Cardiac fibroblast (primary cell): ENCODE measurements around the gene PACSIN2.
A peak's percentile ranks its signal among the peaks of the same experiment; 100 is the strongest.

Source experiments
- DNase-seq, 2 donors: peaks; one replicate each; pipeline versions ENCODE4 v3.0.0 to v3.0.0-alpha.2; 2010; ENCODE audit warnings: low read depth in 2 of 2
- H3K4me3 ChIP-seq, 2 donors: replicated peaks in 1 of 2; 1 replicate in 1 of 2; 2 replicates in 1 of 2; pipeline ENCODE4 v1.5.1; 2011; ENCODE audit warnings: low read depth in 2 of 2, low read length in 2 of 2, mild to moderate bottlenecking in 2 of 2, moderate library complexity in 1 of 2
- TF ChIP-seq, protein P1 (sequence below): IDR thresholded peaks from one replicate; pipeline ENCODE4 v1.5.1; 2011; ENCODE audit warnings: low read depth, mild to moderate bottlenecking, low read length, inconsistent platforms

PACSIN2 gene

DNA sequence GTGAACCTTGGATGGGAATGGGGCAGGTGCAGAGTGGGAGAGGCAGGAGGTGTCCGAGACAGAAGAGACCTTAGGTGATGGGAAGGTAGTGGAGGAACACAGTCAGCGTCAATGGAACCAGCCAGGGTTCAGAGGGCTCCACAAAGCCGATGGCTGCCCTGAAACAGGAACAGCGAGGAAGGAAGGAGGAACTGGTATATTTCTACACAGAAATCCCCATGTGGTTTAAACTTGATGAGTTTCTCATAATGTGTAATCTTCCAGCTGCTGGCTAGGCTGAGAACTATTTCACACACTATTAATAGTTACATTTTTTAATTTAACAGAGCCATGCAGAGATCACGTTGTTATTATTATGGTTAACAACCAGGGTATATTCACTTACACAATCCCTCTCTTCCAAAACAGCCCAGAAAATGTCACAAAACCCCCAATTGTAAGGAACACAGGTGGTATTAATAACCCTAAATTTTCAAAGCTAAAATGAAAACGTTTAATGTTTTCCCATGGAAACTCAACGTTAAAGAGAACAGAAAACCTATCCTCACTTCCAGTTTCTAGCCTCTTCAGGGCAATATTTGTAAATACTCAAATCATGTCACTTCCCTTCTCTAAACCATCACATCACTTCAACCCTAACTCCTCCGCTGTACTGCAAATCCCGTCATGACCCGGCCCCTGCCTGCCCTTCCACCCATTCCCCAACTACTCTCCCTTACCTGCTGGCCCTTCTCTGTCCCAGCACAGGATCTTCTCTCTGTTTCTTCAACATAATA is 83.3 kb downstream of the PACSIN2 start:
- peak; percentile 65 to 69 for DNase-seq
- TF ChIP-seq, protein P1, sequence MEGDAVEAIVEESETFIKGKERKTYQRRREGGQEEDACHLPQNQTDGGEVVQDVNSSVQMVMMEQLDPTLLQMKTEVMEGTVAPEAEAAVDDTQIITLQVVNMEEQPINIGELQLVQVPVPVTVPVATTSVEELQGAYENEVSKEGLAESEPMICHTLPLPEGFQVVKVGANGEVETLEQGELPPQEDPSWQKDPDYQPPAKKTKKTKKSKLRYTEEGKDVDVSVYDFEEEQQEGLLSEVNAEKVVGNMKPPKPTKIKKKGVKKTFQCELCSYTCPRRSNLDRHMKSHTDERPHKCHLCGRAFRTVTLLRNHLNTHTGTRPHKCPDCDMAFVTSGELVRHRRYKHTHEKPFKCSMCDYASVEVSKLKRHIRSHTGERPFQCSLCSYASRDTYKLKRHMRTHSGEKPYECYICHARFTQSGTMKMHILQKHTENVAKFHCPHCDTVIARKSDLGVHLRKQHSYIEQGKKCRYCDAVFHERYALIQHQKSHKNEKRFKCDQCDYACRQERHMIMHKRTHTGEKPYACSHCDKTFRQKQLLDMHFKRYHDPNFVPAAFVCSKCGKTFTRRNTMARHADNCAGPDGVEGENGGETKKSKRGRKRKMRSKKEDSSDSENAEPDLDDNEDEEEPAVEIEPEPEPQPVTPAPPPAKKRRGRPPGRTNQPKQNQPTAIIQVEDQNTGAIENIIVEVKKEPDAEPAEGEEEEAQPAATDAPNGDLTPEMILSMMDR: no peak
- H3K4me3 ChIP-seq: no peak overlapping the region

DNA sequence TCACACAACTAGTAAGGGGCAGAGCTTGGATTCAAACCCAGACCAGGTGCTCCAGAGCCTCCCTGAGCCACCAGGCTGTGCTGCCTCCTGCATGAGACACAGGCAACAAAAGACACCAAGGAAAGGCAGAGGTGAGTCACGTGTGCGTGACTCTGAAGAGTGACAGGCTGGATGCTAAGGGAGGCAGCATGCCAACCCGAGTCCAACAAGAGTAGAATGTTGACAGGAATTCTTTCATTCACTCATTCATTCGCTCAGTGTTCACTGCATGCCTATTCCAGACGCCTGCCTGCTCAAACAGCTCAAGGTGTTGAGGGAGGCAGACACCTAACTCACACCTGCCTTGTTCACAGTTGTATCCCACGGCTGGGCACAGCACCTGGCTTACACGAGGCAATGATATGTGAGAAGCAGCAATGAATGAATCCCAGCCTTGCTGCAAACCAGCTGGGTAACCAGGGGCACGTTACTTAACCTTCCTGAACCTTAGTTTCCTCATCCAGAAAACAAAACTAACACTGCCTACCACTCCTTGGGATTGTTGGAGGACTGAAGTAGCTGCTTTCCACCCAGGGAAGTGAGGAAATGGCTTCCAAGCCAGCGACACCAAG is 84.0 kb downstream of the PACSIN2 start:
- no peak overlapping the region for H3K4me3 ChIP-seq
- TF ChIP-seq, protein P1: peak; percentile 34
- DNase-seq: peak in 1 of 2 donors; percentile 70

DNA sequence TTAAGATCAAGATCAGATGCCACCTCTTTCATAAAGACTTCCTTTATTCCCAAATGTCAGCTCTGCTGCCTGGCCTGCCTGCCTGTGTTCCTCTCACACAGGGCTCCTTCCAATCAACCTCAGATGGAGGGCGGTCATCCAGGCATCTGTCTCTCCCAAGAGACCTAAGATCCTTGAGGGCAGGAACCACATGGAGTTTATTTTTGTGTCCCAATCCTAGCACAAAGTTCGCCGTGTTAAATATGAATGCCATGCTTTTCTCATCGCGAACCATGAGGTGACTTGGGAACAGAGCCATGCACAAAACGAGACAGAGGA is 85.2 kb downstream of the PACSIN2 start:
- DNase-seq: no peak
- no peak overlapping the region for H3K4me3 ChIP-seq
- TF ChIP-seq, protein P1: no peak

DNA sequence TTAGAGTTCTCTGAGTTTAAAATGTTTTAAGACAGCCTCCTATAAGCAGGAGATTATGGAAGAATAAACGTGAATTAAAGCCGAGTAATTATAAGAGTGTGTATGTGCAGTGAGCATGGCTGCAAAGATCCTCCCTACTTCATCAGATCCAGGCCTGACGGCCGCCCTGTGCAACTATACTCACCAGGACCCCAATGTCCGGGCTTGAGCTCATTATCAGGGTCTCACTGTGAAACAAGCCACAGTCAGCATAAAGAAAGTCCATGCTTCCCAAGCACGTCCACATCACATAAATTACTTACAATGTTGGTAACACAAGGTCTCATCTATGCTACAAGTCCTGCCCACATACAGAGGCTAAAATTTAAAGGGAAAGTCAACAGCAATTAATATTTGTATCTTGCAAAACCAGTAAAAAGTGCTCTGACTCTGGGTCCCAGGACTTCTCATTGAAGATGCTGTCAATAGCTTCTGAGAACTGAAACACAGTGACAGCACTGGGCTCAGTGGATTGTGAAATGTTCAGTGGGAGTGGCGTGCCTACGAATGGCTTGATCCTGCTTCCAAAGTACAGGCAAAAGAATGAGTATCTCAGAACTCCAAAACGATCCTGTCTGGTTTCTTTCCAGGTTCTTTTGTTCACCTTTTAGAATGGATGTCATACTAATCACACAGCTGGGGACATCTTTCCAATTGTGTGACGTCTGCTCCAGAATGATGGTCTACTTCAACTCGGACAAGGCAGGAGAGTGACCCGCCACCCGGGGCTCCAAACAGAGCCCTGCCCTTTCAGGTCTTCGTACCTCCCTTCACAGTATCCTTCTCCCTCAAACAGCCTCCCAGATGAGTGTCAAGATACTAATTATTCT is 85.7 kb downstream of the PACSIN2 start:
- DNase-seq: peak; percentile 36 to 47
- H3K4me3 ChIP-seq: no peak overlapping the region

DNA sequence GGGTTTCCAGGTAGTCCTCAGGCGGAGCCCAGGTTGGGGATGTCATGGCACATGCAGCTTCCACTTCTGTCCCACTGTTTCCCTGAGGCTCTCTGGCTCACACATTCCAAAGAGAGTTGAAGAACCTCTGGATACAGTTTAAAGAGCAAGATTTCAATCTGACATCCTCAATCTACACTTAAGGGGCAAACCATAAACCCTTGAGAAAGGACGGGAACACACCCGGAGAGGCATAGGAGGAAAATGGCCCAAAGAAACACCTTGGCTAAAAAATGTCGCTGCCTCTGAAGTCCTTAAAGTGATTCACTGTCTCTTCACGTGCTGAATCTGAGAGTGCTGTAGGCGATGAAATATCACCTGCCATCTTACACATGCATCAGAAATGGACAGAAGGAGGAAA is 87.0 kb downstream of the PACSIN2 start:
- TF ChIP-seq, protein P1: no peak
- no peak overlapping the region for H3K4me3 ChIP-seq

More for the DNA sequence above, 85.7 kb downstream of the PACSIN2 start:
- TF ChIP-seq, protein P1: no peak

DNA sequence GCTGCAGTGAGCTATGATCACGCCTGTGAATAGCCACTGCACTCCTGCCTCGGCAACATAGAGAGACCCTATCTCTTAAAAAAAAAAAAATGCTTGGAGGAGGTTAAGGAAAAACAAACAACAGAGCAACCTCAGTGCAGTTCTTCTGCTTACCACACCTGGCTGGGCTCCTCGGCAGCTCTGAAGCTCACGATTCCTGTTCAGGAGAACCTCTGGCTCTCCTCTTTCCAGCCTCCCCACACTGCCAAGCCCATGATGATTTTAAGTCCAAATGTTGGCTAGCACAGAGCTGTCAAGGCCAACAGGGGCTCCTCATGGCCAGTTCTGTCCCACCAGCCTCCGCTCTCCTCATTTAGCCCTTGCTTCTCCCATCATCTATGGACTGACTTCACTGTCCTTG is 88.2 kb downstream of the PACSIN2 start:
- TF ChIP-seq, protein P1: no peak
- no peak for DNase-seq
- H3K4me3 ChIP-seq: no peak overlapping the region

More for the DNA sequence above, 87.0 kb downstream of the PACSIN2 start:
- DNase-seq: no peak
